Measurements from ENCODE around the gene MPP1. TPM values are rescaled to one million over a fixed set of nuclear protein-coding genes. Genes with fewer than 3 reads are reported as not detected.

MPP1 gene
- total and polyA plus RNA-seq, 9 of the 15 experiments (the other 6 are each of a cell fraction or from before 2014, with no cell fraction given), result 227 to 395 (median 283) TPM

DNA sequence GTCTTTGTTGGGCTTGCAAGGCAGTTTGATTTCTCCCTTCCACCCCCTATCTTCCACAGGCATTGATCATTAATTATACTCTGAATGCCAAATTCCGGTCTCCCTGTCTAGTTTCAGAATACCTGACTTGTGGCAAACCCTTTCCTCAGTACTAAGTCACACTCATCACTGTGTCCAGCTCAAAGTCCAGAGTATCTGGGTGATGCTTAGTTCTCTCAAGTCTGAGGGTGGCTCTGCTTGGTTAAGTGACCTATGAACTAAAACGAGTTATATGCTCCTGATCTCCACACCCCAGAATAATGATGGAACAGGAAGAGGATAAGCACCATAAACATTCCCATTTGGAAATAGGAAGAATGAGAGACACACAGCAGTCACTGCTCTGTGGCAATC, 22.7 kb upstream of the MPP1 start:
- DNase-seq (ENCODE audit: extremely low read depth in 1 of 4, low spot score in 3 of 4), result no peak
- Histone ChIP-seq H3K4me1 (replicated peaks in 1 of 2; ENCODE audit: control insufficient read depth in 2 of 2, insufficient read depth in 2 of 2, low read length in 2 of 2) (peaks cover 3 to 27% of the 10 kb centered on the region in 2 experiments; a peak in 4 of 5 replicates), H3K9me1 (ENCODE audit: control insufficient read depth, insufficient read depth, low read length) (no peaks in the 10 kb centered on the region), H3K79me2 (ENCODE audit: control insufficient read depth, insufficient read depth, low read length) (no peaks in the 10 kb centered on the region), H2AFZ (ENCODE audit: low read depth, low read length) (peak overlapping the region; percentile 85), H3K4me2 (ENCODE audit: insufficient read depth, low read length) (peak overlapping the region; percentile 41; the same call in 1 of the 2 replicates), H3K27me3 (ENCODE audit: control insufficient read depth in 2 of 2, insufficient read depth in 2 of 2, low read length in 2 of 2) (no peaks in the 10 kb centered on the region), H3K9ac (ENCODE audit: insufficient read depth in 1 of 2, low read depth in 2 of 2, low read length in 2 of 2) (peak overlapping the region; percentile 28 to 37; a peak in 2 of 4 replicates), H3K9me3 (replicated peaks; ENCODE audit: control insufficient read depth, insufficient read depth, low read depth, low read length) (no peaks in the 10 kb centered on the region), H3K36me3 (ENCODE audit: control insufficient read depth, insufficient read depth, low read length) (no peaks in the 10 kb centered on the region), H4K20me1 (replicated peaks; ENCODE audit: control insufficient read depth, insufficient read depth, low read length) (no peaks in the 10 kb centered on the region), H3K27ac (ENCODE audit: extremely low read depth, low read depth, low read length) (no peak overlapping the region), H3K4me3 (no peak overlapping the region)
- no peak for ATAC-seq
- intact Hi-C loops (cut with micrococcal nuclease) (no loop called here), in situ Hi-C loops (cut with MboI) (no loop called here)
- ChIA-PET CTCF (ENCODE audit: low intra/inter-chr PET ratio) (no interaction called here), POLR2A (interaction anchor here (0.7 to 1.3 kb wide), 2 partner anchors 52 to 199 kb away, joined by 3 read pairs; partner anchors contain the start of gene FUNDC2)
- BruUV-seq (replicated peaks), result no TSS peak
- no peak for FAIRE-seq
- 90% methylated on average over 2 of the region's 2 CpGs for WGBS (ENCODE audit: insufficient coverage, low coverage, missing lambda C conversion rate)
- no peak for TF ChIP-seq PCBP2 (IDR thresholded peaks at IDR 0.05; ENCODE audit: low read depth, low read length, poor library complexity, severe bottlenecking)
- TF ChIP-seq, protein P1, sequence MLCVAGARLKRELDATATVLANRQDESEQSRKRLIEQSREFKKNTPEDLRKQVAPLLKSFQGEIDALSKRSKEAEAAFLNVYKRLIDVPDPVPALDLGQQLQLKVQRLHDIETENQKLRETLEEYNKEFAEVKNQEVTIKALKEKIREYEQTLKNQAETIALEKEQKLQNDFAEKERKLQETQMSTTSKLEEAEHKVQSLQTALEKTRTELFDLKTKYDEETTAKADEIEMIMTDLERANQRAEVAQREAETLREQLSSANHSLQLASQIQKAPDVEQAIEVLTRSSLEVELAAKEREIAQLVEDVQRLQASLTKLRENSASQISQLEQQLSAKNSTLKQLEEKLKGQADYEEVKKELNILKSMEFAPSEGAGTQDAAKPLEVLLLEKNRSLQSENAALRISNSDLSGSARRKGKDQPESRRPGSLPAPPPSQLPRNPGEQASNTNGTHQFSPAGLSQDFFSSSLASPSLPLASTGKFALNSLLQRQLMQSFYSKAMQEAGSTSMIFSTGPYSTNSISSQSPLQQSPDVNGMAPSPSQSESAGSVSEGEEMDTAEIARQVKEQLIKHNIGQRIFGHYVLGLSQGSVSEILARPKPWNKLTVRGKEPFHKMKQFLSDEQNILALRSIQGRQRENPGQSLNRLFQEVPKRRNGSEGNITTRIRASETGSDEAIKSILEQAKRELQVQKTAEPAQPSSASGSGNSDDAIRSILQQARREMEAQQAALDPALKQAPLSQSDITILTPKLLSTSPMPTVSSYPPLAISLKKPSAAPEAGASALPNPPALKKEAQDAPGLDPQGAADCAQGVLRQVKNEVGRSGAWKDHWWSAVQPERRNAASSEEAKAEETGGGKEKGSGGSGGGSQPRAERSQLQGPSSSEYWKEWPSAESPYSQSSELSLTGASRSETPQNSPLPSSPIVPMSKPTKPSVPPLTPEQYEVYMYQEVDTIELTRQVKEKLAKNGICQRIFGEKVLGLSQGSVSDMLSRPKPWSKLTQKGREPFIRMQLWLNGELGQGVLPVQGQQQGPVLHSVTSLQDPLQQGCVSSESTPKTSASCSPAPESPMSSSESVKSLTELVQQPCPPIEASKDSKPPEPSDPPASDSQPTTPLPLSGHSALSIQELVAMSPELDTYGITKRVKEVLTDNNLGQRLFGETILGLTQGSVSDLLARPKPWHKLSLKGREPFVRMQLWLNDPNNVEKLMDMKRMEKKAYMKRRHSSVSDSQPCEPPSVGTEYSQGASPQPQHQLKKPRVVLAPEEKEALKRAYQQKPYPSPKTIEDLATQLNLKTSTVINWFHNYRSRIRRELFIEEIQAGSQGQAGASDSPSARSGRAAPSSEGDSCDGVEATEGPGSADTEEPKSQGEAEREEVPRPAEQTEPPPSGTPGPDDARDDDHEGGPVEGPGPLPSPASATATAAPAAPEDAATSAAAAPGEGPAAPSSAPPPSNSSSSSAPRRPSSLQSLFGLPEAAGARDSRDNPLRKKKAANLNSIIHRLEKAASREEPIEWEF (CRISPR knock-in tag; IDR thresholded peaks at IDR 0.05), result no peak
- TF ChIP-seq, protein P2, sequence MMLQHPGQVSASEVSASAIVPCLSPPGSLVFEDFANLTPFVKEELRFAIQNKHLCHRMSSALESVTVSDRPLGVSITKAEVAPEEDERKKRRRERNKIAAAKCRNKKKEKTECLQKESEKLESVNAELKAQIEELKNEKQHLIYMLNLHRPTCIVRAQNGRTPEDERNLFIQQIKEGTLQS (IDR thresholded peaks at IDR 0.05), result no peak
- TF ChIP-seq, protein P2 (CRISPR knock-in tag; conservative IDR thresholded peaks at IDR 0.05), result no peak
- TF ChIP-seq, protein P3, sequence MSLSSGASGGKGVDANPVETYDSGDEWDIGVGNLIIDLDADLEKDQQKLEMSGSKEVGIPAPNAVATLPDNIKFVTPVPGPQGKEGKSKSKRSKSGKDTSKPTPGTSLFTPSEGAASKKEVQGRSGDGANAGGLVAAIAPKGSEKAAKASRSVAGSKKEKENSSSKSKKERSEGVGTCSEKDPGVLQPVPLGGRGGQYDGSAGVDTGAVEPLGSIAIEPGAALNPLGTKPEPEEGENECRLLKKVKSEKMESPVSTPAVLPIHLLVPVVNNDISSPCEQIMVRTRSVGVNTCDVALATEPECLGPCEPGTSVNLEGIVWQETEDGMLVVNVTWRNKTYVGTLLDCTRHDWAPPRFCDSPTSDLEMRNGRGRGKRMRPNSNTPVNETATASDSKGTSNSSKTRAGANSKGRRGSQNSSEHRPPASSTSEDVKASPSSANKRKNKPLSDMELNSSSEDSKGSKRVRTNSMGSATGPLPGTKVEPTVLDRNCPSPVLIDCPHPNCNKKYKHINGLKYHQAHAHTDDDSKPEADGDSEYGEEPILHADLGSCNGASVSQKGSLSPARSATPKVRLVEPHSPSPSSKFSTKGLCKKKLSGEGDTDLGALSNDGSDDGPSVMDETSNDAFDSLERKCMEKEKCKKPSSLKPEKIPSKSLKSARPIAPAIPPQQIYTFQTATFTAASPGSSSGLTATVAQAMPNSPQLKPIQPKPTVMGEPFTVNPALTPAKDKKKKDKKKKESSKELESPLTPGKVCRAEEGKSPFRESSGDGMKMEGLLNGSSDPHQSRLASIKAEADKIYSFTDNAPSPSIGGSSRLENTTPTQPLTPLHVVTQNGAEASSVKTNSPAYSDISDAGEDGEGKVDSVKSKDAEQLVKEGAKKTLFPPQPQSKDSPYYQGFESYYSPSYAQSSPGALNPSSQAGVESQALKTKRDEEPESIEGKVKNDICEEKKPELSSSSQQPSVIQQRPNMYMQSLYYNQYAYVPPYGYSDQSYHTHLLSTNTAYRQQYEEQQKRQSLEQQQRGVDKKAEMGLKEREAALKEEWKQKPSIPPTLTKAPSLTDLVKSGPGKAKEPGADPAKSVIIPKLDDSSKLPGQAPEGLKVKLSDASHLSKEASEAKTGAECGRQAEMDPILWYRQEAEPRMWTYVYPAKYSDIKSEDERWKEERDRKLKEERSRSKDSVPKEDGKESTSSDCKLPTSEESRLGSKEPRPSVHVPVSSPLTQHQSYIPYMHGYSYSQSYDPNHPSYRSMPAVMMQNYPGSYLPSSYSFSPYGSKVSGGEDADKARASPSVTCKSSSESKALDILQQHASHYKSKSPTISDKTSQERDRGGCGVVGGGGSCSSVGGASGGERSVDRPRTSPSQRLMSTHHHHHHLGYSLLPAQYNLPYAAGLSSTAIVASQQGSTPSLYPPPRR (CRISPR knock-in tag; IDR thresholded peaks at IDR 0.05; ENCODE audit: borderline replicate concordance), result no peak
- TF ChIP-seq POLR2AphosphoS5 (IDR thresholded peaks at IDR 0.05; ENCODE audit: control insufficient read depth, insufficient read depth, low read depth, low read length), result no peak
- TF ChIP-seq, protein P4, sequence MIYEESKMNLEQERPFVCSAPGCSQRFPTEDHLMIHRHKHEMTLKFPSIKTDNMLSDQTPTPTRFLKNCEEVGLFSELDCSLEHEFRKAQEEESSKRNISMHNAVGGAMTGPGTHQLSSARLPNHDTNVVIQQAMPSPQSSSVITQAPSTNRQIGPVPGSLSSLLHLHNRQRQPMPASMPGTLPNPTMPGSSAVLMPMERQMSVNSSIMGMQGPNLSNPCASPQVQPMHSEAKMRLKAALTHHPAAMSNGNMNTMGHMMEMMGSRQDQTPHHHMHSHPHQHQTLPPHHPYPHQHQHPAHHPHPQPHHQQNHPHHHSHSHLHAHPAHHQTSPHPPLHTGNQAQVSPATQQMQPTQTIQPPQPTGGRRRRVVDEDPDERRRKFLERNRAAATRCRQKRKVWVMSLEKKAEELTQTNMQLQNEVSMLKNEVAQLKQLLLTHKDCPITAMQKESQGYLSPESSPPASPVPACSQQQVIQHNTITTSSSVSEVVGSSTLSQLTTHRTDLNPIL (CRISPR knock-in tag; IDR thresholded peaks at IDR 0.05), result no peak
- TF ChIP-seq SPI1 (IDR thresholded peaks at IDR 0.05; ENCODE audit: borderline replicate concordance, low read depth, low read length), result no peak
